Activated naive CD8-positive, alpha-beta T cell treated with anti-CD3 and anti-CD28 coated beads, Interleukin-2, amount 50 U/mL, for 16 hours (primary cell): Measurements from ENCODE around the gene BPIFB4.
"Not testable (repeated sequence)": the region's sequence is repeated elsewhere in the genome, so short reads cannot be mapped to it uniquely, and the experiment has no call there.

ENCODE experiments used
- DNase-seq: peaks from one replicate; pipeline ENCODE4 v3.0.0-alpha.2; 2020; ENCODE audit warnings: low read depth, low spot score

BPIFB4 gene

DNA sequence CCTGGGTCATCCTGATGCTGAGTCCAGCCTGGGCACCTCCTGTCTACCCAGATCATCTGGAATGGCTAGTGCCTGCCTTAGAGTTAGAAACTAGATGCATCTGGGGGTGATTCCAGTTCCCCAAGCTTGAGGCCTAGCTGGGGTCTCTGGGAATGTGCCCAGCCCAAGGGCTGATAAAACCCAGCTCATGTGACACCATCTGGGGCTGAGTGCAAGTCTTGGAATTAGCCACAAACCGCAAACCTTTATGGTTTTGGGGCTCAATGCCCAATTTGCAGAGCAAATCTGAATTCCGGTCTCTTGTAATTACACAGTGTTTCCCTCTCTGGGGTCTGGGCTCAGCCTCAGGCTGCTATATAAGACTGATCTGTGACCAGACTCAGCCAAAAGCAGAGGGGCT lies at the start of gene BPIFB4:
TSS of gene BPIFB4 (plus strand) at position 385 of the 400 bp plus-strand sequence. CDS start 1,884 bp downstream, outside the sequence.
- no peak for DNase-seq

- no peak for DNase-seq
Measured at GRCh38 chr20:33030076-33030475, 49.4 kb upstream of the BPIFB4 start.

GRCh38 chr20:33030569-33030968 lies 48.9 kb upstream of the BPIFB4 start:
- DNase-seq = no peak

- DNase-seq = no peak
Measured at GRCh38 chr20:33031531-33031930, 47.9 kb upstream of the BPIFB4 start, which contains the start of gene BPIFB6. BPIFB6 (plus strand) TSS chr20:33031648; CDS start chr20:33031648, 0 bp downstream.

GRCh38 chr20:33032555-33032954 lies 46.9 kb upstream of the BPIFB4 start:
- no peak for DNase-seq

GRCh38 chr20:33033381-33033780 lies 46.1 kb upstream of the BPIFB4 start:
- no peak for DNase-seq

- DNase-seq = no peak
Measured at GRCh38 chr20:33034115-33034514, 45.3 kb upstream of the BPIFB4 start.

- no peak for DNase-seq
Measured at GRCh38 chr20:33034901-33035492, 44.4 kb upstream of the BPIFB4 start.

DNA sequence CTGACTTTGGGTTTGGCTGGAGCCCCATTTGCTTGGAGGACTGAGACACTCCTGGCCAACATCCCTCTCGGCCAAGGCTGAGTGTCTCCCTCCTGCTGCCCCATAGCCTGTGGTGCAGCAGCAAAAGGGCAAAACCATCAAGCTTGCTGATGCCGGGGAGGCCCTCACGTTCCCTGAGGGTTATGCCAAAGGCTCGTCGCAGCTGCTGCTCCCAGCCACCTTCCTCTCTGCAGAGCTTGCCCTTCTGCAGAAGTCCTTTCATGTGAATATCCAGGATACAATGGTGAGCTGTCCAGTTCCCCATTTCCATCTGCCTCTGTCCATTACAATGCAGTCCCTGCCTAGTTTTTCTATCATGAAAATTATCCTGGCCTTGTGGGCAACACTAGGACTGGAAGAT lies 42.0 kb upstream of the BPIFB4 start:
- no peak for DNase-seq

- no peak for DNase-seq
Measured at GRCh38 chr20:33038243-33038642, 41.2 kb upstream of the BPIFB4 start.

DNA sequence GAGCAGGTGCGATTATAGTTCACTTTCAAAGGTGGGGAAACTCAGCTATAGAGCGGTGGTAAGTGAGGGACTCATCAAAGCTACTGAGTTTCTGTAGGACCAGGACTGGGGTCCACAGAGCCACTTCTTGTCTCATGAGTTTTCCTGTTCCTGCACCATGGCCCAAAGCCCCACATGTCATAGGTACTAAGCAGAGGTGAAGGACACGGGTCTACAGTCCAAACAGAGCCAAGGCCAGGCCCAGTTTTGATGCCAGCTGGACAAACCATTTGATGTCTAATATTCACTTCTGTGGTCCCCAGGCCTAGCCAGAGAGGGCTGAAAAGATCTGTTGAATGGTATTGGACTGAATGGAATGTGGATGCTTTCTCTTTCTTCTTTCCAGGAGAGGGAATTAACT lies 37.0 kb upstream of the BPIFB4 start:
- no peak for DNase-seq

GRCh38 chr20:33042983-33043730 lies 36.3 kb upstream of the BPIFB4 start:
- DNase-seq = no peak

- DNase-seq = no peak
Measured at GRCh38 chr20:33043731-33044181, 35.7 kb upstream of the BPIFB4 start.

DNA sequence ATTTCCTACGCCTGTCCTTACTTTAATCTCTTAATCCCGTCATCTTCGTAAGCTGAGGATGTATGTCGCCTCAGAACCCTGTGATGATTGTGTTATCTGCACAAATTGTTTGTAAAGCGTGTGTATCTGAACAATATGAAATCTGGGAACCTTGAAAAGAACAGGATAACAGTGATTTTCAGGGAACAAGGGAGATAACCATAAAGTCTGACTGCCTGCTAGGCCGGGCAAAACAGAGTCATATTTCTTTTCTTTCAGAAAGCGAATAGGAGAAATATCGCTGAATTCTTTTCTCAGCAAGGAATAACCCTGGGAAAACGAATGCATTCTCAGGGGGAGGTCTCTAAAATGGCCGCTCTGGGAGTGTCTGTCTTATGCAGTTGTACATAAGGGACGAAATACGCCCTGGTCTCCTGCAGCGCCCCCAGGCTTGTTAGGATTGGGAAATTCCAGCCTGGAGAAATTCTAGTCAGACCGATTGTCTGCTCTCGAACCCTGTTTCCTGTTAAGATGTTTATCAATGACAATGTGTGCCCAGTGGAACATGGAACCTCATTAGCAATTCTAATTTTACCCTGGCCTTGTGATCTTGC lies 34.2 kb upstream of the BPIFB4 start:
- not testable (repeated sequence) for DNase-seq

DNA sequence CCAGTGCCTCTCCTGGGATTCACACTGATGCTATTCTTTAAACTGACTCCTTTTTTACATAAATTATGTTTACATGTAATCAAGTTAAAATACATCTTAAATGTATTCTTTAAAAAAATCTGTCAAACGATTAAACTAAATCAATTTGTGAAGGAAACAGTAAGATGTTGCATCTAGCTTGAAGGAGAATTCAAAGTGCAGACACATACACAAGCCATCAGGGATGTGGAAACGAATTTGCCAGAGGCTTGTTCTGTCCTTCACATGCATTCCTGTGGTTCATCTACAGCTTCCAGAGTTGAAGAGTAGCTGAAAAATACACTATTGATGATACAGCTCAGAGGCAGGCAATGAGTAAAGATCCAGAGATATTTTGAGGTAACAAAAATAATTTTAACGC lies 33.0 kb upstream of the BPIFB4 start:
- DNase-seq = no peak

GRCh38 chr20:33051333-33051732 lies 28.1 kb upstream of the BPIFB4 start:
- DNase-seq = no peak

DNA sequence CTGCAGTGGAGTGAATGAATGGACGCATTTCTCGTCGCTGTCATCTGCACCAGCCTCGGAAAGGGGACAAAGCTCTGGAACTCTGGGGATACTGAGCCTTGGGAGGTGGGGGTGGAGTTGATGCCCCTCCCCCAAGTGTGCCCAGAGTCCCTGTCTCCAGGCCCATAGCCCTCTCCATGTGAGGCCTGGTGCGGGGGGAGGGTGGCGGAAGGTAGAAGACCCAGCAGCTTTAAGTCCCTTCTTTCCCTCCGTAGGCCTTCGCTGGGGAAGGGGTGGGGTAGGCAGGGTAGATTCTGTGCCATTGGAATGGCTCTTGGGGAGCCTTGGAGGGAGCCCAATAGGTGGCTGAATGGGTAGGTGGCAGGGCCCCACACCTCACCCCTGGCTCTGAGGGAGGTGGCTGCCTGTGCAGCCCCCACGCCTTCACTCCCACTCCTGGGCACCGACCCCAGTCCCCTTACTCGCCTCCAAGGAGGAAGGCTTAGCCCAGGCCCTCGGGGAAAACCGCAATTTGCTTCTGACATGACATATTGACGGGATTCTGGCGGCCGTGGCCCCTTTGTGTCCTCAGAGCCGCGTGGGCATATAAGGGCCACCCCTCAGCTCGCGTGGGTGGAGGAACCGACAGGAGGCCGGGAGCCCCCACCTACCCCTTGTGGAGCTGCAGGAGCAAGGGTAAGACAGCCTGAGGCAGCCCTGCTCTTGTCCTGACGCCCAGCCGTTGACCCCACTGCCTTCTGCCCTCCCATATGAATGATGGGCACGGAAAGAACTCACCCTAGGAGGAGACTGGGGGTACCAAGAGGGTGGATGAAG lies 25.9 kb upstream of the BPIFB4 start, which contains the start of gene BPIFB3:
TSS of gene BPIFB3 (plus strand) at position 613 of the 816 bp plus-strand sequence. CDS start 1,533 bp downstream, outside the sequence.
- DNase-seq = no peak

DNA sequence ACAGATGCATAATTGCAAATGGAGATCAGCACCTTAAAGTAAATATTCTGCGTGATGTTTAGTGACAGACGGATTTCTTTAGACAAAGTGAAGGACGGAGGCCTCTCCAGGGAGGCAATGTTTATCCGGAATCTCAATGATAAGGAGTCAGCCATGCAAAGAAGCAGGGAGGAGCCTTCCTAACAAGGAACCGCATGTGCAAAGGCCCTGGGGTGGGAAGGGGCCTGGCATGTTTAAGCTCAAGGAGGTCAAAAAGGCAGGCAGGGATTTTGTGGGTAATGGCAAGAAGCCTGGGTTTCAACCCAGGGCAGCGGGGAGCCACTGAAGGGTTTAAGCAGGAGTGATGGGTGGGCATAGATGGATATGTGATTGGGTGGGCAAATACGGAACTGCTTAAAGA lies 25.1 kb upstream of the BPIFB4 start:
- no peak for DNase-seq

GRCh38 chr20:33054791-33055190 lies 24.7 kb upstream of the BPIFB4 start:
- no peak for DNase-seq

- no peak for DNase-seq
Measured at GRCh38 chr20:33059136-33059535, 20.3 kb upstream of the BPIFB4 start.

- no peak for DNase-seq
Measured at GRCh38 chr20:33059741-33060390, 19.6 kb upstream of the BPIFB4 start.
